Measurements from ENCODE around the gene C2orf81. TPM values are rescaled to one million over a fixed set of nuclear protein-coding genes. Genes with fewer than 3 reads are reported as not detected.

C2orf81 gene
- total RNA-seq, 1 donor from 2014 or later, result 0.82 TPM

DNA sequence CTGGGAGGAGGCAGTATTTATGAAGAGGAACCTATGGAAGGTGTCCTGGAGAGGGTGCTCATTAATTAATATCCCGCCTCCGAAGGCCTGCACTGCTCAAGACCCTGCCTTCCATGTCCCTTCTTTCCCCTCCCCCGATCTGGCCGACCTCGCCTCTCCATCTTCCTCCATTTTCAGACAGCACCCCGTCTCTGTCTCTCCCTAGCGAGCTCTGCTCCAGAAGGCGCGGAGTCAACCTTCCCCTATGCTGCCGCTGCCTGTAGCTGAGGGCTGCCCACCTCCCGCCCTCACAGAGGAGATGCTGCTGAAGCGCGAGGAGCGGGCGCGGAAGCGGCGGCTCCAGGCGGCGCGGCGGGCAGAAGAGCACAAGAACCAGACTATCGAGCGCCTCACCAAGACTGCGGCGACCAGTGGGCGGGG lies 35.7 kb upstream of the C2orf81 start:
- TF ChIP-seq, protein P1, sequence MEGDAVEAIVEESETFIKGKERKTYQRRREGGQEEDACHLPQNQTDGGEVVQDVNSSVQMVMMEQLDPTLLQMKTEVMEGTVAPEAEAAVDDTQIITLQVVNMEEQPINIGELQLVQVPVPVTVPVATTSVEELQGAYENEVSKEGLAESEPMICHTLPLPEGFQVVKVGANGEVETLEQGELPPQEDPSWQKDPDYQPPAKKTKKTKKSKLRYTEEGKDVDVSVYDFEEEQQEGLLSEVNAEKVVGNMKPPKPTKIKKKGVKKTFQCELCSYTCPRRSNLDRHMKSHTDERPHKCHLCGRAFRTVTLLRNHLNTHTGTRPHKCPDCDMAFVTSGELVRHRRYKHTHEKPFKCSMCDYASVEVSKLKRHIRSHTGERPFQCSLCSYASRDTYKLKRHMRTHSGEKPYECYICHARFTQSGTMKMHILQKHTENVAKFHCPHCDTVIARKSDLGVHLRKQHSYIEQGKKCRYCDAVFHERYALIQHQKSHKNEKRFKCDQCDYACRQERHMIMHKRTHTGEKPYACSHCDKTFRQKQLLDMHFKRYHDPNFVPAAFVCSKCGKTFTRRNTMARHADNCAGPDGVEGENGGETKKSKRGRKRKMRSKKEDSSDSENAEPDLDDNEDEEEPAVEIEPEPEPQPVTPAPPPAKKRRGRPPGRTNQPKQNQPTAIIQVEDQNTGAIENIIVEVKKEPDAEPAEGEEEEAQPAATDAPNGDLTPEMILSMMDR (IDR thresholded peaks at IDR 0.05; ENCODE audit: borderline replicate concordance), result no peak
- Histone ChIP-seq H3K4me3 (peak overlapping the region; percentile 87), H3K36me3 (peaks cover 11% of the 10 kb centered on the region), H3K4me1 (peaks cover 45% of the 10 kb centered on the region), H3K9me3 (replicated peaks) (no peaks in the 10 kb centered on the region), H3K27ac (replicated peaks) (peak overlapping the region; percentile 98), H3K27me3 (ENCODE audit: low read depth) (no peaks in the 10 kb centered on the region)
- intact Hi-C loops (cut with micrococcal nuclease), result no loop called here
- DNase-seq, result no peak

DNA sequence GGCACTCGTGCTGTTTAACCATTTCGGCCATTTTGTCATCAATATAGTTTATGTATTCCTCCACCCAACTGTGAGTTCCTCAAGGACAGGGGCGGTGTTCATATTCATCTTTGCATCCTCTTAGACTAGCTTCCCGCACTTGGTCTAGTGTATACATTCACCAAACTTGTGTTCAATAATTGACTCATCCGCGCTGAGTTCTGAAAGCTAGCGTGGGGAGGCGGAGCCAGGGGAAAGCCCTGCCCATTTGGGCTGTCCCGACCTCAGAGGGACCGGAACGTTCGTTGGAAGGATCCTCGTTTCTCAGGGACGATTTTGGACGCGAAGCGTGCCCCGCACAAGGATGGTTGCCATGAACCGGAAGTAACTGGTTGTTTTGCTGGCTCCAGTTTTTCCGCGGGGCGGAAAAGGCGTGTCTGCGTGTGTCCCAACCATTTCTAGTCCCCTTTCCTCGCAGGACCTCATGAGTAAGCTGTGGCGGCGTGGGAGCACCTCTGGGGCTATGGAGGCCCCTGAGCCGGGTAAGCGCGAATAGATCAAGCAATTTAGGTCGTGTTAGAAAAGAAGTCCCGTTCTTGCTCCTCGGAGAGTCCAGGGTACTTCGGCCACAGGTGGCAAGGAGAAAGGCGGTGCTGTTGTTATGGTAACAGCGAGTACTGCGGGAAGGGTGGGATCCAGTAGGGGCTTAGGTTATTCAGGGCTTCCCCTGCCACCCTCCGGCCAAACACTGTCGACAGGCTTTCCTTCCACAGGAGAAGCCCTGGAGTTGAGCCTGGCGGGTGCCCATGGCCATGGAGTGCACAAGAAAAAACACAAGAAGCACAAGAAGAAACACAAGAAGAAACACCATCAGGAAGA lies 33.5 kb upstream of the C2orf81 start, which contains the start of gene INO80B:
Gene INO80B (plus strand): TSS at position 434 of the 858 bp plus-strand sequence. CDS start 30 bp downstream, at position 464.
- peak within 1 kb of the TSS; percentile 85 for H3K27ac ChIP-seq (replicated peaks)
- peaks cover 4% of the 10 kb centered on the region for H3K27me3 ChIP-seq (ENCODE audit: low read depth)
- intact Hi-C loops (cut with micrococcal nuclease), result no loop called here
- DNase-seq, result peak; percentile 94
- peaks cover 45% of the 10 kb centered on the region for H3K4me1 ChIP-seq
- H3K9me3 ChIP-seq (replicated peaks), result no peaks in the 10 kb centered on the region
- H3K4me3 ChIP-seq, result peak within 1 kb of the TSS; percentile 89
- TF ChIP-seq, protein P1 (IDR thresholded peaks at IDR 0.05; ENCODE audit: borderline replicate concordance), result no peak
- H3K36me3 ChIP-seq, result no peaks in the 10 kb centered on the region

DNA sequence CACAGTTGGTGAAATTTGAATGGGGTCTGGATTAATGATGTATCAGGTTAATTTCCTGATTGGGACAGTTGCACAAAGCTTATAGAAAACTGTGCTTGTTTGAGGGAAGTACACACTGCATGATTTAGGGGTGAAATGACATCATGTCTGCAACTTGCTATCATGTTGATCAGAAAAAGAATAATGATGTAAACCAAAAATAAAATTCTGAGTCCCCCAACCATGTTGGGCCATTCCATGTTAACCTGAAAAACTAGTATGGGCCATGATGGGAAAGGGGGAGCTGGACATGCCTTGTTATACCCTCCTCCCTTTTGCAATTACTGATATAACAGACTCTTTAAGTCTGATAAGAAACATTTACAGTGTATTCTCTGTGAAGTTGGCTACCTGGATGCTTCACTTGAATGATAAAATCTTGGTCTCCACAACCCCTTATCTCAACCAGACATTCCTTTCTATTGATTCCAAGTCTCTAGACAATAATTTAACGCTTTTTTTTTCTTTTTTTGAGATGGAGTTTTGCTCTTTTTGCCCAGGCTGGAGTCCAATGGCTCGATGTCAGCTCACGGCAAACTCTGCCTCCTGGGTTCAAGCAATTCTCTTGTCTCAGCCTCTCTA lies 29.3 kb upstream of the C2orf81 start:
- TF ChIP-seq, protein P1 (IDR thresholded peaks at IDR 0.05; ENCODE audit: borderline replicate concordance), result no peak
- Histone ChIP-seq H3K27ac (replicated peaks) (no peak overlapping the region), H3K9me3 (replicated peaks) (no peaks in the 10 kb centered on the region), H3K4me3 (no peak overlapping the region), H3K4me1 (peaks cover 12% of the 10 kb centered on the region), H3K27me3 (ENCODE audit: low read depth) (peaks cover 5% of the 10 kb centered on the region), H3K36me3 (no peaks in the 10 kb centered on the region)
- DNase-seq, result no peak
- intact Hi-C loops (cut with micrococcal nuclease), result no loop called here

- H3K9me3 ChIP-seq (replicated peaks), result no peaks in the 10 kb centered on the region
- H3K27me3 ChIP-seq (ENCODE audit: low read depth), result peaks cover 8% of the 10 kb centered on the region
- intact Hi-C loops (cut with micrococcal nuclease), result no loop called here
- H3K4me1 ChIP-seq, result no peaks in the 10 kb centered on the region
- H3K4me3 ChIP-seq, result no peak overlapping the region
- no peaks in the 10 kb centered on the region for H3K36me3 ChIP-seq
- TF ChIP-seq, protein P1 (IDR thresholded peaks at IDR 0.05; ENCODE audit: borderline replicate concordance), result no peak
- no peak for DNase-seq
- no peak overlapping the region for H3K27ac ChIP-seq (replicated peaks)
These were observed 27.4 kb upstream of the C2orf81 start for GRCh38 chr2:74448771-74449170.

- TF ChIP-seq, protein P1 (IDR thresholded peaks at IDR 0.05; ENCODE audit: borderline replicate concordance), result no peak
- H3K27ac ChIP-seq (replicated peaks), result no peak overlapping the region
These were observed 26.0 kb upstream of the C2orf81 start for GRCh38 chr2:74447230-74447999.

More at GRCh38 chr2:74447230-74447999, 26.0 kb upstream of the C2orf81 start:
- peaks cover 19% of the 10 kb centered on the region for H3K27me3 ChIP-seq (ENCODE audit: low read depth)
- H3K36me3 ChIP-seq, result no peaks in the 10 kb centered on the region
- intact Hi-C loops (cut with micrococcal nuclease), result no loop called here
- no peak overlapping the region for H3K4me3 ChIP-seq
- H3K9me3 ChIP-seq (replicated peaks), result no peaks in the 10 kb centered on the region
- H3K4me1 ChIP-seq, result no peaks in the 10 kb centered on the region
- no peak for DNase-seq
